HG02981 (cell line): Measurements from ENCODE around the gene CXCL10.
"Not testable (repeated sequence)": the region's sequence is repeated elsewhere in the genome, so short reads cannot be mapped to it uniquely, and the experiment has no call there.

ENCODE experiments used
- ATAC-seq: cut with Tn5 transposase; IDR thresholded peaks from one replicate; pipeline ENCODE4 v1.9.1; 2021; ENCODE audit warnings: mild to moderate bottlenecking, moderate library complexity; ENCODE audit not compliant: unreplicated experiment

The CXCL10 gene

GRCh38 chr4:76029300-76029699 lies 6.0 kb upstream of the CXCL10 start:
- ATAC-seq = no peak

GRCh38 chr4:76028350-76028765 lies 5.1 kb upstream of the CXCL10 start:
- ATAC-seq = no peak

- ATAC-seq = no peak
These were observed 768 bp upstream of the CXCL10 start for GRCh38 chr4:76024065-76024464.

GRCh38 chr4:76022677-76023076 lies 620 bp downstream of the CXCL10 start:
- no peak for ATAC-seq

GRCh38 chr4:76022031-76022430 lies 1.3 kb downstream of the CXCL10 start:
- ATAC-seq = no peak

GRCh38 chr4:76017056-76017686 lies 6.1 kb downstream of the CXCL10 start:
- no peak for ATAC-seq

GRCh38 chr4:76016393-76016792 lies 6.9 kb downstream of the CXCL10 start:
- ATAC-seq = peak; percentile 72

- ATAC-seq = no peak
These were observed 9.8 kb downstream of the CXCL10 start for GRCh38 chr4:76013540-76013939.

- ATAC-seq = no peak
These were observed 10.9 kb downstream of the CXCL10 start for GRCh38 chr4:76012388-76012801.

GRCh38 chr4:76011700-76012387 lies 11.5 kb downstream of the CXCL10 start:
- ATAC-seq = peak; percentile 56

- ATAC-seq = no peak
These were observed 12.2 kb downstream of the CXCL10 start for GRCh38 chr4:76011018-76011670.

GRCh38 chr4:76010576-76010975 lies 12.7 kb downstream of the CXCL10 start:
- ATAC-seq = no peak

GRCh38 chr4:76009311-76009710 lies 14.0 kb downstream of the CXCL10 start:
- ATAC-seq = no peak

GRCh38 chr4:76007089-76007862 lies 16.0 kb downstream of the CXCL10 start, which contains the start of gene CXCL9:
Gene CXCL9, minus strand, starts transcription at chr4:76007509. Its CDS starts 60 bp downstream, at chr4:76007449.
- ATAC-seq = no peak

GRCh38 chr4:76003620-76004019 lies 19.7 kb downstream of the CXCL10 start:
- no peak for ATAC-seq

GRCh38 chr4:76003035-76003434 lies 20.3 kb downstream of the CXCL10 start:
- no peak for ATAC-seq

- no peak for ATAC-seq
These were observed 21.1 kb downstream of the CXCL10 start for GRCh38 chr4:76002176-76002575.

- ATAC-seq = no peak
These were observed 21.6 kb downstream of the CXCL10 start for GRCh38 chr4:76001700-76002099.

GRCh38 chr4:76000279-76000678 lies 23.0 kb downstream of the CXCL10 start:
- no peak for ATAC-seq

GRCh38 chr4:75998525-75999147 lies 24.7 kb downstream of the CXCL10 start:
- not testable (repeated sequence) for ATAC-seq

GRCh38 chr4:75997946-75998345 lies 25.4 kb downstream of the CXCL10 start:
- no peak for ATAC-seq
